NAMALWA (cell line): ENCODE data around the gene ABCG1.
A peak's percentile ranks its signal among the peaks of the same experiment; 100 is the strongest.

Experiments
- DNase-seq: peaks from one replicate; pipeline ENCODE4 v3.0.0-alpha.2; 2015; ENCODE audit warnings: low spot score

ABCG1 gene

GRCh38 chr21:42321231-42321630 lies 102.3 kb downstream of the ABCG1 start:
- DNase-seq = no peak

DNA sequence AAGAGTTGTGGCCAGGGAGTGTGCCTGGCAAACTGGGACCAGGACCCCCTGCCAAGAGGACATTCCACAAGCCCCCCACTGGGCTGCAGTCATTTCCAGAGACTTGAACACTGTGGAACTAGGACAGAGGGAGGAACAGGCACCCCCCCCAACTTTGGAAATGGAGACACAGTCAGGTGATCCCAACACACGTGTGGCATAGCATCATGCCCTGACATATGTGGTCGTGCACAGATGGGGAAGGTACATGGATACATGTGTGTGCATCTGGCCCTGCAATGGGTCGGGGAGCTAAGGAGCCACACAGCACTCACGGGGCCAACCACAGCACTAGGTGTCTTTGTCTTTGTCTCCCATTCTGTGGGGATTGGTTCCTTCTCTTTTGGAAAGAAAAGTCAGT lies 102.9 kb downstream of the ABCG1 start:
- no peak for DNase-seq

DNA sequence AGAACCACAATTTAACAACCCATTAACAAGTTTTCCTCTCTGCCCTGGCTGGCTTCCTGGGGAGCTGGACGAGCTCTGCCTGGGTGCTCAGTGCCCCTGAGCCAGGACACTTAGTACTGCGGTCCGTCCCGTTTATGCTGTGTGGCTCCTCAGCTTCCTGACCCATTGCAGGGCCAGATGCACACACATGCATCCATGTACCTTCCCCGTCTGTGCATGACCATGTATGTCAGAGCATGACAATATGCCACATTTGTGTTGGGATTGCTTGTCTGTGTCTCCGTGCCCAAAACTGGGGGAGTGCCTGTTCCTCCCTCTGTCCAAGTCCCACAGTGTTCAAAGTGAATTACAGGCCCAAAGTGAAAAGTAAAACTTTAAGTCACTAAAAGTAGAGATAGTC lies 106.0 kb downstream of the ABCG1 start:
- no peak for DNase-seq

DNA sequence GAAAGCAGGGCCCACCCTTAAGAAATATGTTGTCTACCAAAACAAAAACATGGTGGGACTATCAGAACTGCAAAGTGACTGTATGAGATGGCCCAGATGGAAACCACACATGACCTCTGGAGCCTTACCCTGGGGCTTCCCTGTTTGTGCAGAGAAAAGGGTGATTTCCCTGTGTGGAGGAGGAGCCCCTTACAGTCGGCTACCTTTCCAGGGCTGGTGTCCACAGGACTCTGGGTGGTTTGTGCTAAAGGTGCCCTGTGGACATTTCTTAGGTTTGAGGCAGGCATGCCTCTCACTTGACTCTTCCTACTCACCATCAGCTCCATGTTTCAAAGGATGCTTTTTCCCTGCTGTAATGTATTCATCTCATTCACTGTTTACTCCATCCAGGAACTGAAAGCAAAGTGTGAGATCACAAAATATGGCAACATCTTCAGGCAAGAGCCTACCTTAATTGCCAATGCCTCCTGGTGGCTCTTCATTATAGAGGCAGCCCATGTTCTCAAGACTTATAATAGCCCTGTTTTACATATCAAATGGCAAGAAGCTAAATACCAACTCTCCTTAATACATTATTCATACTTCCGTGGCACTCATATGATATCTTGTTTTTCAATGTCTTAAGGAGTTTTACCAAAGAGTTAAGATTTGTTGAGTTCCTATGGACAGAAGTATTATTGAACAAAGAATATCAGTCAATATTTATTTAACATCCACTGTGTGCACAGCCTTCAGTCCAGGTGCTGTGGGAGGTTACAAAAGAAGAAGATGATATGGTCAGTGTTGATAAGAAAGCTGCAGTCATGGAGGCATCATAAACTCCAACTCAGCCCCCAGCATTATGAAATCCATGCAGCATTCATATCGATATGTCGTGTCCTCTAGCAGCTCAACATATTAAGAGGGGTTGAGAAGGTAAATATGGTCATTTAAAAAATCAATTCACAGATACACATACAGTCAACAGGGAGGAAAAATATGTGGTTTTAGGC lies 111.7 kb downstream of the ABCG1 start:
- DNase-seq = peak; percentile 17

DNA sequence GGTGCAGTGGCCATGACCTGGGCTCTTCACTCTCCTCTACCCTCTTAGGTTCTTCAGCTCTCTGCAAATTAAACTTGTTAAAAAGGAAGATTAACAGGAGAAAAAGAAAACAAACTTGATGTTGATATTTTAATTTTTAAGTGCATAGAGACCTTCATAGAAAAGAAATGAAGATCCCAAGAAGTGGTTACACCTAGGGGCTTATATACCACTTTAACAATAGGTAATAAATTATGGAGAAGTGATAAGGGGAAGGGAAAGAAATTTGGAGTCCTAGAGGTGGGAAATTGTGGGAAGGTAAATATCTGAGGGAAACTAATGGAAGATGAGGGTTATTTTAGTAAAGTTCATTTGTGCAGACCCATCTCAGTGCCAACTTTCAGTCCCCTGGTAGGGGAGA lies 112.7 kb downstream of the ABCG1 start:
- no peak for DNase-seq

GRCh38 chr21:42332557-42333317 lies 113.8 kb downstream of the ABCG1 start:
- DNase-seq = no peak

DNA sequence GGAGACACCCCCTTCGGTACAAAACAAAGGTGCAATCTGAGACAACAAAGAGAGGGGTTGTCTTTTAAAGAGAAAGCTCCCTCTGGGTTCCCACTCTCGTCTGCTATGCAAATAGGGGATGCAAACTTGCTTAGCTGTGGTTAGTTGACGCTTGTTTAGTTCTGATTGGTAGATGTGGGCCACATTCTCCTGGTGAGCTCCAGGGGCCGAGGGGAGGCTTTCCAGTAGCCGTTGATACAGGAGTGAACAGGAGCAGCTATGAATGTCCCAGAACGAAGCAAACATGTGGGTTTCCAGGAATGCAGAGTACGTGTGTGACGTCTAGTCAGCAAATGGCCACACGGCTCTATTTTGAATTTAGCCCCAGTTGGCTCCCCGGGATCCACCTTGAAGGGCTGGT lies 117.1 kb downstream of the ABCG1 start:
- no peak for DNase-seq

- no peak for DNase-seq
These were observed 118.3 kb downstream of the ABCG1 start for GRCh38 chr21:42337276-42337675.

DNA sequence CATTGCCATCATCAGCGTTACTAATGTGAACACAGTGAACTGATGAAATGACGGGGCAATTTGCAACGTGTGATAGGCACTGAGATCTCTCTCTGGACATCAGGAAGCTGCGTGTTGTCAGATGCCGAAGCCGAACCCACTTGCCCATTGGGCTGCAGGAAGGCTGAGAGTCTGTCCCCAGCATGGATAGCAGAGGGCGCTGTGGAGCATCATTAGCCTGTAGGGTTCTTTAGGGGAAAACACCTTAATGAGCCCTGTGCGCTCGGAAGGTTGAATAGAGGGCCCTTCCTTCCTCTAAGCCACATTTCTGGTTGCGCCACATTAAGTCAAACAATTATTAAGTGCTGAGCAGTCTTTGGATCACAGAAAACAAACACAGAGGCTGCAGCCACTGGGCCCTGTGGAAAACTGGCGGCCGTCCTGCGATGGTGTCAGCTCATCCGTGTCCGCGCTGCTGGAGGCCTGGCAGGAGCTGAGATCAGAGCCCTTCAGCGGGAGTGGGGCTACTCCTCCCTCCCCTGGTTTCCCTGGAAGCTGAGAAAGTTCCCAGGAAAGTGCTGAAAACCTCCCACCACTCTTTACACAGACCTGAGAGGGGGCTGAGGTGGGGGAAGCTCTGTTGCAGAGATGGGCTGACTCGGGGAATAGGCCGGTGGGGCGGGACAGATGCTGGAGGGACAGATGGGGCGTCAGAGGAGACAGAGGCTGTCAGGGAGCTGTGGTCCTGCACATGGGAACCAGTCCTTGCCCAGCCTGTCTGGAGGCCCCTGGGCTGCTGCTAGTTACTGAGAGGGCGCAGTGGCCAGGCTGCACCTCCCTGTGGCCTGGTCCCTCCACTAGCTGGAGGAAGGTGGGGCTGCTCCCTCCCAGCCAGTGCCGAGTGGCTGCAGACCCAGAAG lies 119.1 kb downstream of the ABCG1 start:
- peak; percentile 74 for DNase-seq

GRCh38 chr21:42338729-42339715 lies 120.1 kb downstream of the ABCG1 start:
- no peak for DNase-seq

- DNase-seq = no peak
These were observed 121.5 kb downstream of the ABCG1 start for GRCh38 chr21:42340187-42341050.

DNA sequence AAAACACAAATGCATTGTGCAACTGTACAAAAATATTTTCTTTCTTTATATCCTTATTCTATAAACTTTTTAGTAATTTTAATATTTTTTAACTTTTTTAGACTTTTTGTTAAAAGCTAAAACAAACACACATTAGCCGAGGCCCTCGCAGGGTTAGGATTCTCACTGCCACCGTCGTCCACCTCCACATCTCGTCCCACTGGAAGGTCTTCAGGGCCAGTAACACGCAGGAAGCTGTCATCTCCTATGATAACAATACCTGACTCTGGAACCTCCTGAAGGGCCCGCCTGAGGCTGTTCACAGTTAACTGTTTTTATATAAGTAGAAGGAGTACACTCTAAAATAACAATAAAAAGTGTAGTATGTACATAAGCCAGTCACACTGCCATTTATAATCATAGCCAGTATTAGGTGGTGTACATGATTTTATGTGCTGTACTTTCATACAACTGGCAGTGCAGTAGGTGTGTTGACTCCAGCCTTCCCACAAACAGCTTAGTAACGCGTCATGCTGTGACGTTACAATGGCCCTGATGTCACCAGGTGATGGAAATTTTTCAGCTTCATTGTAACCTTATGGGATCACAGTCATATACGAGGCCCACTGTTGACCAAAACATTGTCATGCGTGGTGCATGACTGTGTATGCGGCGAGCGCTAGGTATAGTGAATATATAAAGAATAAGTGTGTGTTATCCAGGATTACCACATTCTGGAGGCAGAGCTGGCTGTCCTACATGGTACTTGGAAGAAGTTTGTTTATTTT lies 123.0 kb downstream of the ABCG1 start:
- no peak for DNase-seq

- DNase-seq = no peak
These were observed 124.2 kb downstream of the ABCG1 start for GRCh38 chr21:42343101-42343500.

DNA sequence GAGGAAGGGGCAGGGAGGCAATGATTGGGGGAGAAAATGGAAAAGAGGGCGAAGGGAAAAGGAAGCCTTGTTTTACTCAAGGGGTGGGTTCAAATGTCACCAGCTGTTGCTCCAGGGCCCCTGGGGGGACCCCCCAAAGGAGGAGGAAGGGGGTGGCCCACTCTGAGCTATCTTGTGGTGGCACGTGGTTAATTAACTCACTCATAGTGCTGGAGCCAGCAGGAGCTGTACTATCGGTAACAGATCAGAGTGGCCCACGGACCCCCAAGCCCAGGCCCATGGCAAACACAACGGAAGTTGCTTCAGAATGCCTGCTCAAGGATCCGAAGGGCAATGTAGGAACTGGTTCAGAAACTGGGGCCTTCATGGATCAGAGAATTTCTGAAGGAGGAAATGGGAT lies 124.6 kb downstream of the ABCG1 start:
- no peak for DNase-seq

DNA sequence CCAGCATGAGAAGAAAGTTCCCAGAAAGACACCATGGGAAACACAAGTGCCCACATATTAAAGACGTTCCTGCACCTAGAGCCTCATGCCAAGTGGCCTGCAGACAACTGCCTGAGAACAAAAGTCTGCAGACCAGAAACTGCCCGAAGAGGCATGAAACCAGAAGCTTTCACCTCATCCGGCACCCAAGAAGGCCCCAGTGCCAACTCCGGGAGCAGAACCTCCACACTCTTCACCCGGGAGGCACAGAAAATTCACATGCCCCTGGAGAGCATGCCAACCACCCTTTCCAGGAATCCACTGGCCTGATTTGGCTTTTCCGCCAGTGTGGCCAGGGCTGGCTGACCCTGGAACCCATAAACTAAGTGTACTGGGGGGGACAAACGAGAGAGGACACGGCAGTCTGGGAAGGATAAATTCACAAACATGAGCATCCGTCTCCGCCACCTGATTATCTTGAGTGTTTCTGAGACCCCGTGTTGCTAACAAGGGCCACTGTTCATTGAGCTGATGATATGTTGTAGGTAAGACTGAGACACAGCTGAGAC lies 125.1 kb downstream of the ABCG1 start:
- no peak for DNase-seq

GRCh38 chr21:42344631-42345030 lies 125.7 kb downstream of the ABCG1 start:
- DNase-seq = no peak

DNA sequence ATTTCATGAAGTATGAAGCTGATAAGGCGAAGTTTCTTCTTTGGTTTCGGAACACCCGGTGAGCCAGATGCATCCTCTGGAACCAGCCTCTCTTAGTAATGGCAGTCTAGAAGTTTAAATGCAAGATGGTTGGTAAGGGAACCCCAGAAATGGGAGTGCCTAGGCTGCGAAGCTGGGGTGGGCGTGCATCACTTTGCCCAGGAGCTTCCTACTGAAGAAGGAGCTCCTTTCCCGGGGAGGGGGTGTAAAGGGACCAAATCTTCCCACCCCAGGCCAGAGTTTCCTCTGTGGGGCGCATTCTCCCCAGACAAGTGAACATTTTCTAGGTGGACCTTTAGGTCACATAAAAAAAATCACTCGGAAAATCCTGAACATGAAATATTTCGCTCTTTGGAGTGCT lies 127.5 kb downstream of the ABCG1 start:
- DNase-seq = no peak
